GM18499 (cell line): Measurements from ENCODE around the gene ZNF469.

Experiments used
- ATAC-seq: cut with Tn5 transposase; IDR thresholded peaks from one replicate; pipeline ENCODE4 v1.9.1; 2021; ENCODE audit warnings: moderate number of reproducible peaks; ENCODE audit not compliant: insufficient read depth, unreplicated experiment

ZNF469 gene

DNA sequence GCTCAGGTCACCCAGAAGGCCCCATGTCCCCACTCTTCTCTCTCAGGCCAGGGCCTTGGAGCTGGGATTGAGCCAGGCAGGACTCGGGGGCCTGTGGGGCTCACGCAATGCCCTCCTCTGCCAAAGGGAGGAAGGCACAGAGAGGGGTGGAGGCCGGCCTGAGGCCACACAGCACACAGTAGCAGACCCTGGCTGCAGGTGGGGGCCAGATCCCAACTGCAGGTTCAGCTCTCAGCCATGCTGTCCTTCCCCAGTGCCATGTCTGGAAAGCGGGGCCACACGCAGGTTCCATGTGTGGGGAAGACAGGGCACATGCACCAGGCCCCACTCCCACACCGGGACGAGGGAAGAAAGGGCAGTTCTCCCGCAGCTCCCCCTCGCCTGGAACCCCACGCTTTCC is 37.0 kb downstream of the ZNF469 start:
- no peak for ATAC-seq

DNA sequence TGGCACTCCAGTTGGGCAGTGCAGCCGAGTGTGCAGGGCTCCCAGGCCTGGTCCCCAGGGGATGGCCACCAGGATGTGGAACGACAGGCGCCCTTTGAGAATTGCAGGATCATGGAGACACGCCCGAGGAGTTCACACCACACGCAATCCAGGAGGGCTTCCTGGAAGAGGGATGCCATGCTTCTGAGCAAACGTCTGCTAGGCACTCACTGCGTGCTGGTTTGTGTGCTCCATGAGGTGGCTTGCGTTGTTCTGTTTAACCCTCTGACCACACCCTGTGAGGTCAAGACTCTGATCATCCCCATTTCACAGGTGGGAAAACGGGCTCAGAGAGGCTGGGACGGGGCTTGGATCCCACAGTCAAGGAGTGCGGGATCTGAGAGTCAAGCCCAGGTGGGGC is 37.7 kb downstream of the ZNF469 start:
- no peak for ATAC-seq

DNA sequence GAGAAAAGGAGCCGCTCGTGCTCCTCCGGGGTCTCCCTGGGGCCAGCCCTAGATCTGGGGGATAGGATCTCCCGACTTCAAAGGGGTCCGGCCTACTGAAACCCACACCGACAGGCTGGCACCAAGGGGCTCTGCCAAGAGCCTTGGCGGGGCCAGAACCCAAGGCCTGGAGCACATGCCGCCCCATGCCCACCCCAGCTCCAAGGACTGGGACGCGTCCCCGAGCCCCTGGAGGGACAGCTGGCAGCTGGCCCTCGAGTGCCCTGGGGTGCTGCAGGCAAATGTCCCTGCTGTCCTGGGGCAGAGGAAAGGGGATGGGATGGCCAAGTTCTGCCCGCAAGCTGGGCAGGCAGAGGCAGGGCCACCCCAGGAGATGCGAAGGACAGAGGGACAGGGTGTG is 38.5 kb downstream of the ZNF469 start:
- ATAC-seq: no peak

DNA sequence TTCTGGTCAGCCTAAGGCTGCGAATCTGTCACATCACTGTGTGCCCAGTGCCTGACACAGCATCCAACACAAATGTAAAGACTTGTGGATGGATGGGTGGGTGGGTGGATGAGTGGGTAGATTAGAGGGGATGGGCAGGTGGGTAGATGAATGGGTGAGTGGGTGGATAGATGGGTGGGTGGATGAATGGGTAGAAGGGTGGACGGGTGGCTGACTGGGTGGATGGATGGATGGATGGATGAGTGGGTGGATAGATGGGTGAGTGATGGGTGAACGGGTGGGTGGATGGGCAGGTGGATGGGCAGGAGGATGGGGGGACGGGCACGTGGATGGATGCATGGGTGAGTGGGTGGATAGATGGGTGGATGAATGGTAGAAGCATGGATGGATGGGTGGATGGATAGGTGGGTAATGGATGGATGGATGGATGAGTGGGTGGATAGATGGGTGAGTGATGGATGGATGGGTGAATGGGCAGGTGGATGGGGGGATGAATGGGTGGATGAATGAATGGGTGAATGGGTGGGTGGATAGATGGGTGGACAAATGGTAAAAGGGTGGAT is 39.2 kb downstream of the ZNF469 start:
- no peak for ATAC-seq

DNA sequence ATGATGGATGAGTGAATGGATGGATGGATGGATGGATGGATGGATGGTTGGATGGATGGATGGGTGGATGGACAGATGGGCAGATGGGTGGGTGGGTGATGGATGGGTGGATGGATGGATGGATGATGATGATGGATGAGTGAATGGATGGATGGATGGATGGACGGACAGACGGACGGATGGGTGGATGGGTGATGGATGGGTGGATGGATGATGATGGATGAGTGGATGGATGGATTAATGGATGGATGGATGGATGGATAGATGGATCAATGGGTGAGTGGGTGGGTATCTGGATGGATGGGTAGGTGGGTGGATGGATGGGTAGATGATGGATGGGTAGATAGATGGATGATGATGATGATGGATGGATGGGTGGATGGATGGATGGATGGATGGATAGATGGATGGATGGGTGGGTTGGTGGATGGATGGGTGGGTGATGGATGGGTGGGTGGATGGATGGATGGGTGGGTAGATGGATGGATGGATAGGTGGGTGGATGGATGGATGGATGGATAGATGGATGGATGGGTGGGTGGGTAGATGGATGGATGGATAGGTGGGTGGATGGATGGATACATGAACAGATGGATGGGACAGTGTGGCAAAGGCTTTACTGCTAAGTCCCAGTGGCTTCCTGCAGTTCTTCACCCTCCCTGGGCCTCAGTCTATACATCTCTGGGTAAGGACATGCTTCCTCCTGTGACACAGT is 40.1 kb downstream of the ZNF469 start:
- ATAC-seq: no peak

DNA sequence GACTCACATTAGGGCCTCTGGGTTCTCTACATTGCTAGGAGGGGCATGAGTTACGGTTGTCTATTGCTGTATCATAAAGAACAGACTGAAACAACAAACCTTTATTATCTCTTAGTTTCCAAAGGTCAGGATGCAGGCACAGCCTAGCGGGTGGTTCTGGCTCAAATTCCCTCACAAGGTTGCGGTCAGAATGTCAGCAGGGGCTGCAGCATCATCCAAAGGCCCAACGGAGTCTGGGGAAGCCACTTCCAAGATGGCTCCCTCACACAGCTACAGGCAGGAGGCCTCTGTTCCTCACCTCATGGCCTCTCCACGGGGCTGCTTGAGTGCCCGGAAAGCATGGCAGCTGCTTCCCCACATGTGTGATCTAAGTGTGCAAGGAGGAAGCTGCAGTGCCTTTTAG is 40.7 kb downstream of the ZNF469 start:
- ATAC-seq: no peak

DNA sequence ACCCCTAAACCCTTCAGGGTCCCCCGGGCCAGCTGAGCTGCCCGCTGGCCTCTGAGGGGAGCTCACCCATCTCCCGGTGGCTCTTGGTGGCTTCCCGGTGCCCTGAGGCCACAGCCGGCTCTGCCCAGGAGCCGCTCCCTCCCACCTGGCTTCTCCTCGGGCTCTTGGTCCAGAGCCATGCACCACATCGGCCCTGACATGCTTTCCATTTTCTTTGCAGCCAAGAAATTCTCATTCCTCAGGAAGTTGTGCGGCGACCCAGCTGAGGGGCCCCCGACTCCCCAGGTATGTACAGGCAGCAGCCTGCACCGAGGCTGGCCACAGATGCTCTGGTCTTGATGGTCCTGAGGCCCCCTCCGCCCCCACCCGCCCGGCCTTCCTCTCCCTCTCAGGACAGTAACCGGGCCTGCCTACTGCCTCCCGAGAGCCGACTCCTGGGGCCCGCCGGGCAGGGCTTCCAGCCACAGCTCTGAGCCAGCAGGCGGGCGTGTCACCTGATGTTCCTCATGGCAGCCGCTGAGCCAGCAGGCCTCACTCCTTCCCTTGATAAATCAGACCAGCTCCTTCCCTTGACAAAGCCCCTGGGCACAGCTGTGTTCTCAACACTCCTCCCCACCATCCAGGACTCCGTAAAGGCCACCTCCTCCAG is 42.0 kb downstream of the ZNF469 start:
- no peak for ATAC-seq

DNA sequence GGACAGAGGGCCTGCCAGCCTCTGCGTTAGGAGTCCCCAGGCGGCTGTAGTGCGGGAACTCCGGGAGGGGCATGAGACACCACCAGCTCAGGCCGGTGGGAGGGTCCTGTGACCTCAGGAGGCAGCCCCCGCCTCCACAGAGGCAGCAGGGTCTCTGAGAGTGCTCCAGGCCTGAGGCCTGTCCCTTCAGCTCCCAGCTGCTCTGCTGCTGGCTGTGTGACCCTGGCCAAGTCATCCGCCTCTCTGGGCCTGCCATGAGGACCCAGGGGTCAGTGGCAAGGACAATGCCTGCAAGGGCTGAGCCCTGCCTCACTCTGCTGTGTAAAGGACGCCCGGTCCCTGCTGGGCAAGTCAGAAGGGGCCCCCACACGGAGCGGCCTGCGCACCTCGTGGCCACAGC is 43.3 kb downstream of the ZNF469 start:
- no peak for ATAC-seq

DNA sequence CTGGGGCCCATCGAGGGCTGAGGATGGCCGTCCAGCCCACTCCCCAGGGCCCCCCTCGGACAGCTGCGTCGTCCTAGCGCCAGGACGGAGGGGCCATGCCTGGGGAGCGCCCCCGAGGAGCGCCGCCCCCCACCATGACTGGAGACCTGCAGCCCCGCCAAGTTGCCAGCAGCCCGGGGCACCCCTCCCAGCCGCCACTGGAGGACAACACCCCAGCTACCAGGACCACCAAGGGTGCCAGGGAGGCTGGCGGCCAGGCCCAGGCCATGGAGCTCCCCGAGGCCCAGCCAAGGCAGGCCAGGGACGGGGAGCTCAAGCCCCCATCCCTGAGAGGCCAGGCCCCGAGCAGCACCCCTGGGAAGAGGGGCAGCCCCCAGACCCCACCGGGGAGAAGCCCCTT is 44.6 kb downstream of the ZNF469 start:
- ATAC-seq: no peak

DNA sequence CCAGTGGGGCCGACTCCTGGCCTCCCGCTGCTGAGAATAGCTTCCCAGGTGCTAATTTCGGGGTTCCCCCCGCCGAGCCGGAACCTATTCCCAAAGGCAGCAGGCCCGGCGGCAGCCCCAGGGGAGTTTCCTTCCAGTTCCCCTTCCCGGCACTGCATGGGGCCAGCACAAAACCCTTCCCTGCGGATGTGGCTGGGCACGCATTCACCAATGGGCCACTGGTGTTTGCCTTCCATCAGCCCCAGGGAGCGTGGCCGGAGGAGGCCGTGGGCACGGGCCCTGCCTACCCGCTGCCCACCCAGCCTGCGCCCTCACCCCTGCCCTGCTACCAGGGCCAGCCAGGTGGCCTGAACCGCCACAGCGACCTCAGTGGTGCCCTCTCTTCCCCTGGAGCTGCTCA is 45.4 kb downstream of the ZNF469 start:
- no peak for ATAC-seq

DNA sequence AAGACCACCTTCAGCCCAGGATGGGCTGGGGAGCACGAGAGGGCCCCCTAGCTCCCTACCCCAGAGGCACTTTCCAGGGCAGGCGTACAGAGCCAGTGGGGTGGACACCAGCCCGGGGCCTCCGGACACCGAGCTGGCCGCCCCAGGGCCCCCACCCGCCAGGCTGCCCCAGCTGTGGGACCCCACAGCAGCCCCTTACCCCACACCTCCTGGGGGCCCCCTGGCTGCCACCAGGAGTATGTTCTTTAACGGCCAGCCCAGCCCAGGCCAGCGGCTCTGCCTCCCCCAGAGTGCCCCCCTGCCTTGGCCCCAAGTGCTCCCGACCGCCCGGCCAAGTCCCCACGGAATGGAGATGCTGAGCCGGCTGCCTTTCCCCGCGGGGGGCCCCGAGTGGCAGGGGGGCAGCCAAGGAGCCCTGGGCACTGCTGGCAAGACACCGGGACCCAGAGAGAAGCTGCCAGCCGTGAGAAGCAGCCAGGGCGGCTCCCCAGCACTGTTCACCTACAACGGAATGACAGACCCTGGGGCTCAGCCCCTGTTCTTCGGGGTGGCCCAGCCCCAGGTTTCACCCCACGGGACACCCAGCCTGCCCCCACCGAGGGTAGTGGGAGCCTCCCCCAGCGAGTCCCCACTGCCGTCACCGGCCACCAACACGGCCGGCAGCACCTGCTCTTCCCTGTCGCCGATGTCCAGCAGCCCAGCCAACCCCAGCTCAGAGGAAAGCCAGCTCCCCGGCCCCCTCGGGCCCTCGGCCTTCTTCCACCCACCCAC is 46.0 kb downstream of the ZNF469 start:
- no peak for ATAC-seq

DNA sequence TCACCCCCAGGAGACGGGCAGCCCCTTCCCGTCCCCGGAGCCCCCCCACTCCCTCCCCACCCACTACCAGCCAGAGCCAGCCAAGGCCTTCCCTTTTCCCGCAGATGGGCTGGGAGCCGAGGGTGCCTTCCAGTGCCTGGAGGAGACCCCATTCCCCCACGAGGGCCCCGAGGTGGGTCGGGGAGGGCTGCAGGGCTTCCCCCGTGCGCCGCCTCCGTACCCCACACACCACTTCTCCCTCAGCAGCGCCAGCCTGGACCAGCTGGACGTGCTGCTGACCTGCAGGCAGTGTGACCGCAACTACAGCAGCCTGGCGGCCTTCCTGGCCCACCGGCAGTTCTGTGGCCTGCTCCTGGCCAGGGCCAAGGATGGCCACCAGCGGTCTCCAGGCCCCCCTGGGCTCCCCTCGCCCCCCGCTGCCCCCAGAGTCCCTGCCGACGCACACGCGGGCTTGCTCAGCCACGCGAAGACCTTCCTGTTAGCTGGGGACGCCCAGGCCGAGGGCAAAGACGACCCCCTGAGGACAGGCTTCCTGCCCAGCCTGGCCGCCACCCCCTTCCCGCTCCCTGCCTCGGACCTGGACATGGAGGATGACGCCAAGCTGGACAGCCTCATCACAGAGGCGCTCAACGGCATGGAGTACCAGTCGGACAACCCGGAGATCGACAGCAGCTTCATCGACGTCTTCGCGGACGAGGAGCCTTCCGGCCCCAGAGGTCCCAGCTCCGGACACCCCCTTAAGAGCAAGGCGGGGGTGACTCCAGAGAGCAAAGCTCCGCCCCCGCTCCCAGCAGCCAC is 46.8 kb downstream of the ZNF469 start:
- no peak for ATAC-seq

DNA sequence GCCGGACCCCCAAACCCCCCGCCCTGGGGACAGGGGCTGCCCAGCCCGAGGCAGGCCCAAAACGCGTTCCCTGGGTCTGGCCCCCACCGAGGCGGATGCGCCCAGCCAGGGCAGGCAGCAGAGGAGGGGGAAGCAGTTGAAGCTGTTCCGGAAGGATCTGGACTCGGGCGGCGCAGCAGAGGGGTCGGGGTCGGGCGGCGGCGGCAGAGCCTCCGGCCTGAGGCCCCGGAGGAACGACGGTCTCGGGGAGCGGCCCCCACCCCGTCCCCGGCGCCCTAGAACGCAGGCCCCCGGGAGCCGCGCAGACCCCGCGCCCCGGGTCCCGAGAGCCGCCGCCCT is 47.4 kb downstream of the ZNF469 start:
- no peak for ATAC-seq

DNA sequence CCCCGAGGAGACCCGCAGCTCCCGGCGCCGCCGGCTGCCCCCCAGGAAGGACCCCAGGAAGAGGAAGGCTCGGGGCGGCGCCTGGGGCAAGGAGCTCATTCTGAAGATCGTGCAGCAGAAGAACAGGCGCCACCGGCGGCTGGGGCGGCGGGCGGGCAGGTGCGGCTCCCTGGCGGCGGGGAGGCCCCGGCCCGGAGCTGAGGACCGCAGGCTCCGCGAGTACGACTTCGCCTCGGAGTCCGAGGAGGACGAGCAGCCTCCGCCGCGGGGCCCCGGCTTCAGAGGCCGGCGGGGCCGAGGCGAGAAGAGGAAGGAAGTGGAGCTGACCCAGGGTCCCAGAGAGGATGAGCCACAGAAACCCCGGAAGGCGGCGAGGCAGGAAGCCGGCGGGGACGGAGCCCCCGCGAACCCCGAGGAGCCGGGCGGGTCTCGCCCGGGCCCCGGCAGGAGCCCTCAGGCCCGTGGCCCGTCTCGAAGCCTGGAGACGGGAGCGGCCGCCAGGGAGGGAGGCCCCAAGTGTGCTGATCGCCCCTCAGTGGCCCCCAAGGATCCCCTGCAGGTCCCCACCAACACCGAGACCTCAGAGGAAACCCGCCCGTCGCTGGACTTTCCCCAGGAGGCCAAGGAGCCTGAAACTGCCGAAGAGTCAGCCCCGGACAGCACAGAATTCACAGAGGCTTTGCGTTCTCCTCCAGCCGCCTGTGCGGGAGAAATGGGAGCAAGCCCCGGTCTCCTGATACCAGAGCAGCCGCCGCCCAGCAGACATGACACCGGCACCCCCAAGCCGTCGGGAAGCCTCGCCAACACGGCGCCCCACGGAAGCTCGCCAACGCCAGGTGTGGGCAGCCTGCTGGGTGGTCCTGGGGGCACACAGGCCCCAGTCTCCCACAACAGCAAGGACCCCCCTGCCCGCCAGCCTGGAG is 48.0 kb downstream of the ZNF469 start:
- no peak for ATAC-seq

DNA sequence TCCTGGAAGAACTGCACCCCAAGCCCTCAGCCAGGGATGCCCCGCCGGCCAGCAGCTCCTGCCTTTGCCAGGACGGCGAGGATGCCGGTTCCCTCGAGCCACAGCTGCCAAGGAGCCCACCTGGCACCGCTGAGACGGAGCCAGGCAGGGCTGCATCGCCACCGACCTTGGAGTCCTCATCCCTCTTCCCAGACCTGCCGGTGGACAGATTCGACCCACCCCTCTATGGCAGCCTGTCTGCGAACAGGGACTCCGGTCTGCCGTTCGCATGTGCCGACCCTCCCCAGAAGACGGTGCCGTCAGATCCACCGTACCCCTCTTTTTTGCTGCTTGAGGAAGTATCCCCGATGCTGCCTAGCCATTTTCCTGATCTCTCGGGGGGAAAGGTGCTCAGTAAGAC is 48.9 kb downstream of the ZNF469 start:
- ATAC-seq: no peak

DNA sequence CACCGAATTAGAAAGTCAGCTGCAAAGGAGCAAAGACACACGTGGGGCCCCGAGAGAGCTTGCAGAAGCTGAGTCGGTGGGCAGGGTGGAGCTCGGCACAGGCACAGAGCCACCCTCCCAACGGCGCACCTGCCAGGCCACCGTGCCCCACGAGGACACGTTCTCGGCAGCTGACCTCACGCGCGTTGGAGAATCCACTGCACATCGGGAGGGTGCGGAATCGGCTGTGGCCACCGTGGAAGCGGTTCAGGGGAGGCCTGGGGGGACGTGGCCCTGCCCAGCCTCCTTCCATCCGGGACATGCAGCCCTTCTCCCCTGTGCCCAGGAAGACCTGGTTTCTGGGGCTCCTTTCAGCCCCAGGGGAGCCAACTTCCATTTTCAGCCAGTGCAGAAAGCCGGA is 49.4 kb downstream of the ZNF469 start:
- ATAC-seq: no peak
